HUDEP-2 (cell line): ENCODE results near the gene HBD.

ENCODE experiments used
- DNase-seq, 76 experiments: peaks; one replicate each; lab custom pipeline; 2025; ENCODE audit not compliant: unreplicated experiment in 76 of 76; lab: John Stamatoyannopoulos, UW

The HBD gene

GRCh38 chr11:5196731-5197130, 37.6 kb downstream of the HBD start:
- DNase-seq, result no peak

GRCh38 chr11:5196067-5196466, 38.2 kb downstream of the HBD start:
- DNase-seq, result no peak

GRCh38 chr11:5192738-5193137, 41.5 kb downstream of the HBD start:
- DNase-seq, result no peak

- DNase-seq, result no peak
These were observed 46.1 kb downstream of the HBD start for GRCh38 chr11:5188201-5188600.
